Keratinocyte (primary cell): Measurements from ENCODE around the gene SERPINA4. TPM values are rescaled to one million over a fixed set of nuclear protein-coding genes. Genes with fewer than 3 reads are reported as not detected.

Source experiments
- DNase-seq: peaks from one replicate; pipeline ENCODE4 v3.0.0-alpha.2; 2011; ENCODE audit warnings: low read depth, missing footprints, low spot score
- FAIRE-seq: peaks from 2 replicates; lab custom pipeline; 2011; peaks lifted over from hg19 to GRCh38; lab: Jason Lieb, UNC
- H2AFZ ChIP-seq: 2 replicates; pipeline ENCODE4 v1.6.0; 2012; ENCODE audit warnings: low read length, control low read depth, inconsistent platforms; ENCODE audit not compliant: control insufficient read depth
- H3K27ac ChIP-seq: 2 replicates; pipeline ENCODE4 v1.5.1; 2011; ENCODE audit warnings: low read length; ENCODE audit not compliant: control insufficient read depth, insufficient read depth
- H3K27me3 ChIP-seq: 3 replicates; pipeline ENCODE4 v1.6.0; 2011; ENCODE audit warnings: low read length; ENCODE audit not compliant: control insufficient read depth, insufficient read depth; ENCODE audit errors: extremely low read depth
- H3K36me3 ChIP-seq, 2 experiments: 2 replicates in 1 of 2; 3 replicates in 1 of 2; pipeline ENCODE4 v1.5.1; 2011; ENCODE audit warnings: low read length in 2 of 2, mild to moderate bottlenecking in 1 of 2; ENCODE audit not compliant: control insufficient read depth in 2 of 2, insufficient read depth in 2 of 2; ENCODE audit errors: extremely low read depth in 1 of 2
- H3K4me1 ChIP-seq: 3 replicates; pipeline ENCODE4 v1.5.1; 2011; ENCODE audit warnings: low read length; ENCODE audit not compliant: control insufficient read depth, insufficient read depth; ENCODE audit errors: extremely low read depth
- H3K4me2 ChIP-seq: 3 replicates; pipeline ENCODE4 v1.6.0; 2011; ENCODE audit warnings: low read depth, low read length; ENCODE audit not compliant: control insufficient read depth, insufficient read depth; ENCODE audit errors: extremely low read depth
- H3K4me3 ChIP-seq, 3 experiments: fragments of 200-600 bp in 1 of 3; sonication (generic) in 1 of 3; 2 replicates in 2 of 3; 3 replicates in 1 of 3; pipeline ENCODE4 v1.5.1; 2011 to 2016; ENCODE audit warnings: low read length in 3 of 3, mild to moderate bottlenecking in 3 of 3, control low read depth in 2 of 3, inconsistent platforms in 1 of 3, low read depth in 1 of 3, mixed read lengths in 1 of 3, mixed run types in 1 of 3, moderate library complexity in 1 of 3; ENCODE audit not compliant: control insufficient read depth in 2 of 3, insufficient read depth in 2 of 3; ENCODE audit errors: extremely low read depth in 1 of 3
- H3K79me2 ChIP-seq: 2 replicates; pipeline ENCODE4 v1.6.0; 2012; ENCODE audit warnings: low read length; ENCODE audit not compliant: control insufficient read depth, insufficient read depth
- H3K9ac ChIP-seq: 3 replicates; pipeline ENCODE4 v1.6.0; 2011; ENCODE audit warnings: low read length; ENCODE audit not compliant: control insufficient read depth, insufficient read depth; ENCODE audit errors: extremely low read depth
- H3K9me1 ChIP-seq: 3 replicates; pipeline ENCODE4 v1.6.0; 2011; ENCODE audit warnings: low read length; ENCODE audit not compliant: control insufficient read depth, insufficient read depth; ENCODE audit errors: extremely low read depth
- H3K9me3 ChIP-seq: 2 replicates; pipeline ENCODE4 v1.5.1; 2012; ENCODE audit warnings: low read depth, low read length; ENCODE audit not compliant: control insufficient read depth
- H4K20me1 ChIP-seq: 3 replicates; pipeline ENCODE4 v1.6.0; 2011; ENCODE audit warnings: low read length; ENCODE audit not compliant: control insufficient read depth, insufficient read depth; ENCODE audit errors: extremely low read depth
- EZH2 ChIP-seq: IDR thresholded peaks from one replicate; pipeline ENCODE4 v1.6.1; 2012; ENCODE audit warnings: inconsistent platforms, mild to moderate bottlenecking, low read length, moderate library complexity
- dilution Hi-C: fragments of 300-500 bp; cut with MboI; formaldehyde crosslinking; loops from one replicate; pipeline ENCODE4 v1.7.0; 2020; ENCODE audit warnings: low sequenced_read_pairs; ENCODE audit not compliant: extremely low pct_ligation_motif_present
- polyA plus RNA-seq, 5 experiments: library from polyadenylated mRNA; depleted of rRNA in 3 of 5; stranded (reverse) in 3 of 5; stranded (forward) in 1 of 5; unstranded in 1 of 5; fragments of >200 nt; gene quantifications; 1 replicate in 1 of 5; 2 replicates in 3 of 5; 3 replicates in 1 of 5; pipeline versions ENCODE4 v1.2.1 to v1.2.3, GENCODE V29; 2011 to 2012; ENCODE audit warnings: missing spikeins in 2 of 5, low read depth in 1 of 5, low replicate concordance in 1 of 5
- TF ChIP-seq, protein P1 (sequence below), 3 experiments: IDR thresholded peaks in 1 of 3; conservative IDR thresholded peaks in 1 of 3; optimal IDR thresholded peaks in 1 of 3; 2 replicates in 2 of 3; 3 replicates in 1 of 3; pipeline versions ENCODE3 to v1.5.1; 2011; ENCODE audit warnings: low read length in 3 of 3, mild to moderate bottlenecking in 3 of 3, moderate library complexity in 2 of 3, control low read depth in 1 of 3, inconsistent platforms in 1 of 3; ENCODE audit not compliant: insufficient read depth in 2 of 3; ENCODE audit errors: extremely low read depth in 1 of 3

SERPINA4 gene
- polyA plus RNA-seq, 1 donor (not counting 4 experiments of a cell fraction or from before 2014, with no cell fraction given) = not detected

DNA sequence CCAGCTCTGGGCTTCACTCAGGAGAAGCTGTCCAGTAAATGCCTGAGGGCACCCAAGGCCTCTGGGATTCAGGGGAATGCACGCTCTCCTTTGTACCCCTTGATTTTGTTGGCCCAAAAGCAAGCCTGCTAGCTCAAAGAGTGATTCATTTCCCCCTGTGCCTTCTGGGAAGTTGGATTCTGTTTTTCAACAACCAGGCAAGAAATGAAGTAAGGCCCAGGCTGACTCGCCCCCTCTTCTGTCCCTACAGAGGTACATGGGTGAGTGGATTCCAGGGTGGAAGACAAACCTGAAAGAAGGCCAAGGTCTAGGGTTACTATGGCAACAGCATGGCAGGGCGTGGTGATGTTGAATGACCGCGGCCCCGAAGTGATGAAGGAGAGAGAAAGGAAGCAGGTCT is 10.7 kb downstream of the SERPINA4 start:
- DNase-seq = no peak
- no peak overlapping the region for H2AFZ ChIP-seq

DNA sequence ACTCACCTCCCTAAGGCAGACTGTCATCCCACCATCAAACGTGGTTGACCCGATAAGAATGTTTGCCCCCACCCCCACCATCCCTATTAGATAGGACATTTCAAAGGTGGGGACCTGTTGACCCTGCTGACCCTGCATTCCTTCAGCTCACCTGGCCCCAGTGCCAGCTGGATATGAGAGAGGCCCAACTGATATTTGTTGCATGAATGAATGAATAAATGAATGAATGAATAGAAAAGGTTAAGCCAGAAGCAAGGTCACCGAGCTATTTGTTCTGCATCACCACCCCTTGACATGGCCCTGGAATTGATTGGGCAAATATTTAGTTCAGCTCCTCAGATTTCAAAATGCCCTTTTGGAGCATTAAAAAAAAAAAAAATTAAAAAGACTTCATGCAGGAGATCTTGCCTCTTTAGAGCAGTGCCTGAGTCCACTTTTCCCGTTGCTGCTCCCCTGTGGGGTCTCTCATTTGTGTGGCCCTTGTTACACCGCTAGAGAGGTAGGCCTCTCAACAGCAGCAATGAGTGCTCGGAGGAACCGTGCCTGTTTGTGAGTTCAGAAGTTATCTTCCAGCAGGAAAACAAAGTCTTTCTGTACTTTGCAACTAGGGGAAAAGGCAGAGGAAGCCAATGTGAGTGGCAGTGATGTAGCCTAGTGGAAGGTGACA is 11.5 kb downstream of the SERPINA4 start:
- H3K9me1 ChIP-seq = no peaks in the 10 kb centered on the region
- H4K20me1 ChIP-seq = no peaks in the 10 kb centered on the region
- H3K4me2 ChIP-seq = no peak overlapping the region
- no peaks in the 10 kb centered on the region for H3K9me3 ChIP-seq
- no peak overlapping the region for H3K4me3 ChIP-seq
- H2AFZ ChIP-seq = no peak overlapping the region
- H3K4me1 ChIP-seq = no peaks in the 10 kb centered on the region
- FAIRE-seq (no peak), DNase-seq (no peak)
- no peaks in the 10 kb centered on the region for H3K27me3 ChIP-seq
- H3K79me2 ChIP-seq = no peaks in the 10 kb centered on the region
- TF ChIP-seq EZH2 = no peak
- TF ChIP-seq, protein P1, sequence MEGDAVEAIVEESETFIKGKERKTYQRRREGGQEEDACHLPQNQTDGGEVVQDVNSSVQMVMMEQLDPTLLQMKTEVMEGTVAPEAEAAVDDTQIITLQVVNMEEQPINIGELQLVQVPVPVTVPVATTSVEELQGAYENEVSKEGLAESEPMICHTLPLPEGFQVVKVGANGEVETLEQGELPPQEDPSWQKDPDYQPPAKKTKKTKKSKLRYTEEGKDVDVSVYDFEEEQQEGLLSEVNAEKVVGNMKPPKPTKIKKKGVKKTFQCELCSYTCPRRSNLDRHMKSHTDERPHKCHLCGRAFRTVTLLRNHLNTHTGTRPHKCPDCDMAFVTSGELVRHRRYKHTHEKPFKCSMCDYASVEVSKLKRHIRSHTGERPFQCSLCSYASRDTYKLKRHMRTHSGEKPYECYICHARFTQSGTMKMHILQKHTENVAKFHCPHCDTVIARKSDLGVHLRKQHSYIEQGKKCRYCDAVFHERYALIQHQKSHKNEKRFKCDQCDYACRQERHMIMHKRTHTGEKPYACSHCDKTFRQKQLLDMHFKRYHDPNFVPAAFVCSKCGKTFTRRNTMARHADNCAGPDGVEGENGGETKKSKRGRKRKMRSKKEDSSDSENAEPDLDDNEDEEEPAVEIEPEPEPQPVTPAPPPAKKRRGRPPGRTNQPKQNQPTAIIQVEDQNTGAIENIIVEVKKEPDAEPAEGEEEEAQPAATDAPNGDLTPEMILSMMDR (optimal IDR thresholded peaks at IDR 0.05 in 1 of 3, IDR thresholded peaks at IDR 0.05 in 1 of 3, conservative IDR thresholded peaks at IDR 0.05 in 1 of 3; ENCODE audit: extremely low read depth in 1 of 3, insufficient read depth in 2 of 3, low read length in 3 of 3) = no peak
- H3K9ac ChIP-seq = no peak overlapping the region
- H3K36me3 ChIP-seq = no peaks in the 10 kb centered on the region
- dilution Hi-C loops = no loop called here
- H3K27ac ChIP-seq = no peak overlapping the region

More for the DNA sequence above, 10.7 kb downstream of the SERPINA4 start:
- TF ChIP-seq, protein P1 (optimal IDR thresholded peaks at IDR 0.05 in 1 of 3, IDR thresholded peaks at IDR 0.05 in 1 of 3, conservative IDR thresholded peaks at IDR 0.05 in 1 of 3; ENCODE audit: extremely low read depth in 1 of 3, insufficient read depth in 2 of 3, low read length in 3 of 3) = no peak
- TF ChIP-seq EZH2 = no peak
- H3K27me3 ChIP-seq = no peaks in the 10 kb centered on the region
- no peak overlapping the region for H3K27ac ChIP-seq
- no peaks in the 10 kb centered on the region for H3K36me3 ChIP-seq
- H3K4me2 ChIP-seq = no peak overlapping the region
- H3K9ac ChIP-seq = no peak overlapping the region
- H3K4me1 ChIP-seq = no peaks in the 10 kb centered on the region
- H3K9me3 ChIP-seq = no peaks in the 10 kb centered on the region
- H4K20me1 ChIP-seq = no peaks in the 10 kb centered on the region
- H3K9me1 ChIP-seq = no peaks in the 10 kb centered on the region
- H3K4me3 ChIP-seq = no peak overlapping the region
- FAIRE-seq = no peak
- dilution Hi-C loops = no loop called here
- H3K79me2 ChIP-seq = no peaks in the 10 kb centered on the region
